HK-2 (cell line): ENCODE data around the gene MYL4.
"Not testable (repeated sequence)": the region's sequence is repeated elsewhere in the genome, so short reads cannot be mapped to it uniquely, and the experiment has no call there.

Experiments
- DNase-seq: peaks from one replicate; pipeline ENCODE4 v3.0.0-alpha.2; 2018; ENCODE audit not compliant: unreplicated experiment

Gene MYL4

DNA sequence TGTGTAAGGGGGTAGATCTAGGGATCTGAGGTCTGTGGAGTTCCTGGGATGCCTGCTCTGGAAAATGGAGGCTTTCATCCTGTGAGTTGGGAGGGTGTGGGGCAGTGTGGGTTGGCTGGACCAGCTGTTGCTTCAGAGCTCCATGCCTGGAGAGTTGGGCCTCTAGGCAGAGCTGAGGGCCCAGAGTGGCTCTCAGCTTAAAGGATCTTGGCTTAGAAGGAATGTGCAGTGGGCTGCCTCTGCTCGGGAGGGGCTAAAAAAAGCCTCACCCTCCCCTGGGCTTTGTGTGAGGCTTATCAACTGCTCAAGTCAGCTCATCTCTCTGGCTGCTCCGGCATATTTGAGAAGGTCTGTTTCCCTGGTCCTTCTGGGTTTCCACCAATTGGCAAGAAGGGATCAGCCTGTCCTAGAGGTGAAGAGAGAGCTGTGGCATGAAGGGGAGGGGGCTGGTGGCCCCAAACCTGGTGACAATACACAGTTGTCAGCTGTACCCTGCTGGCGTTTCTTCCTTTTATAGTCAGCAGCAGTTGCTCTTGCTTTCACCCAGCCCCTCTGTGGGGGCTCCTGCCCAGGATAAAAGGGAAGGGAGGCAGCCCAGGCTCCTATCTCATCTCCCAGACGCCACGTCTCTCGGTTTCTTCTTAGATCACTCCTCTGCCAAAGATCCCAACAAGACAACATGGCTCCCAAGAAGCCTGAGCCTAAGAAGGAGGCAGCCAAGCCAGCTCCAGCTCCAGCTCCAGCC lies at the start of gene MYL4:
TSS of gene MYL4 (plus strand) at position 605 of the 745 bp plus-strand sequence. CDS start at position 680, 75 bp downstream.
- DNase-seq, result no peak

DNA sequence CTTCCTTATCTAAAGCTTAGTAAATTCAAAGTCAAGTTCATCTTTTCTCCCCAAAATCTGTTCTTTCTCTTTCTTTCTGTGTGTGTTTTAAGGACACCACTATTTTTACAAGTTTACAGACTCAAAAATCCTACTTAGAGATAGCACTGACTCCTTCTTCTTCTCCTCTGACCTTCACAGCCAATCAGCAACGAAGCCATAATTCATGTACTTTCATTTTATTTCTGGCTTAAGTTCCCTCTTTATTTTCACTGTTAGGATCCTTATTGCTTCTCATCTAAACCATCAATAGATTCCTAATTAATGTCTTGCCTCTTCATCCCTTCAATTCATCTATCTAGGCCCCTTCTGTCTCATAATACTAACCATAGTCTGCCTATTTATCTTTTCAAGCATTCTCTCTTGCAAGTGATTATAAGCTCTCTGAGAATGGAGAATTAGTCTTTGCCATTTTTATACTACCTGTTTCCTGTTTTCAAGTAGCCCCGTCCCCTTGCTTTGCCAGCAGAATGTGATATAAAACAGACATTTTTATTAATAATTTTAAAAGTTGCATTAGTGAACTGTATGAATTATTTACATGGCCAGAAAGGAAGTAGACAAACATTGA lies 47.0 kb upstream of the MYL4 start:
- no peak for DNase-seq

DNA sequence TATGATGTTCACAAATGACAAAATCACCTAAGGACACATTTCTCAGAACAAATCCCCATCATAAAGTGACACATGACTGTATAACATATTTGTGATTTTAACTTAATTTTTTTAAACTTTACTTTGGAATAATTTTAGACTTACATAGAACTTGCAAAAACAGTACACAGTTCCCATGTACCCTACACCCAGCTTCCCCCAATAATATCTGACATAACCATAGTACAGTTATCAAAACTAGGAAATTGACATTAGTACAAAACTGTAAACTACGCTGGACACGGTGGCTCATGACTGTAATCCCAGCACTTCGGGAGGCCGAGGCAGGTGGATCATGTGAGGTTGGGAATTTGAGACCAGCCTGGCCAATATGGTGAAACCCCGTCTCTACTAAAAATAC lies 44.9 kb upstream of the MYL4 start:
- DNase-seq, result no peak

DNA sequence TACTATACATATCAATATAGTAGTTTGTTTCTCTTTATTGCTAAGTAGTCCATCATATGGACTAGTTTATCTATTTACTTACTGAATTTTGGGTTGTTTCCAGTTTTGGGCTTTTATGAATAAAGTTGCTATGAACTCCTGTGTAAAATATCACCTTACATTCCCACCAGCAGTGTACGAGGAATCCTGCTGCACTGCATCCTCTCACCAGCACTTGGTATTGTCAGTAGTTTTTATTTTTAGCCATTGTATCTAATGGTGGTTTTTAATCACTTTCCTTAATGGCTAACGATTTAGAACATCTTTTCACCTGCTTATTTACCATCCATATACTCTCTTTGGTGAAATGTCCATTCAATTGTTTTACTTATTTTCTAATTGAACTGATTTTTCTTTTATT lies 44.0 kb upstream of the MYL4 start:
- DNase-seq, result no peak

DNA sequence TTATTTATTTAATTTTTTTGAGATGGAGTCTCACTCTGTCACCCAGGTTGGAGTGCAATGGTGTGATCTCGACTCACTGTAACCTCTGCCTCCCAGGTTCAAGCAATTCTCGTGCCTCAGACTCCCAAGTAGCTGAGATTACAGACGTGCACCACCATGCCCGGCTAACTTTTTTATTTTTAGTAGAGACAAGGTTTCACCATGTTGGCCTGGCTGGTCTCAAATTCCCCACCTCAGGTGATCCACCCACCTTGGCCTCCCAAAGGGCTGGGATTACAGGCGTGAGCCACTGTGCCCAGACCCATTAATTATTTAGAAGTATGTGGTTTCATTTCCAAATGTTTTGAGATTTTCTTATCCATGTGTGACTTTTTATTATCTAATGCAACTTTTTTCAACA lies 42.3 kb upstream of the MYL4 start:
- DNase-seq, result not testable (repeated sequence)

DNA sequence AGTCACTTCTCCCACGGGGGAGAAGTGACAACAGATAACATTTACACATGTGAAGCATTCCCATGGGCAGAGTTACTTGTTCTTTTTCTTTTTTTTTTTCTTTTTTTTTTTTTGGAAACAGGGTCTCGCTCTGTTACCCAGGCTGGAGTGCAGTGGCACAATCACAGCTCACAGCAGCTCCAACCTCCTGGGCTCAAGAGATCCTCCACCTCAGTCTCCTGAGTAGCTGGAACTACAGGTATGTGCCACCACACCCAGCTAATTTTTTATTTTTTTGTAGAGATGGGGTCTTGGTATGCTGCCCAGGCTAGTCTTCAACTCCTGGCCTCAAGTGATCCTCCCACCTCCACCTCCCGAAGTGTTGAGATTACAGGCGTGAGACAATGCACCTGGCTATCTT lies 40.3 kb upstream of the MYL4 start:
- not testable (repeated sequence) for DNase-seq

DNA sequence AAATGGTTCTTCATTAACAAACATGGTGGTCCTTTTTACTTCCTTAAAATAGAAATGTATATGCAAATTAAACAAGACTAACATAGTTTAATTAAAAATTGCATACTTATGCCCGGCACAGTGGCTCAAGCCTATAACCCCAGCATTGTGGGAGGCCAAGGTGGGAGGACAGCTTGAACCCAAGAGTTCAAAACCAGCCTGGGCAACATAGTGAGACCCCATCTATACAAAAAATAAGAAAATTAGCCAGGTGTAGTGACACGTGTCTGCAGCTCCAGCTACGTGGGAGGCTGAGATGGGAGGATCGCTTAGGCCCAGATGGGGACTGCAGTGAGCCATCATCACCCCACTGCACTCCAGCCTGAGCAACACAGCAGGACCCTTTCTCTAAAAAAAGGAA lies 38.4 kb upstream of the MYL4 start:
- DNase-seq, result no peak

DNA sequence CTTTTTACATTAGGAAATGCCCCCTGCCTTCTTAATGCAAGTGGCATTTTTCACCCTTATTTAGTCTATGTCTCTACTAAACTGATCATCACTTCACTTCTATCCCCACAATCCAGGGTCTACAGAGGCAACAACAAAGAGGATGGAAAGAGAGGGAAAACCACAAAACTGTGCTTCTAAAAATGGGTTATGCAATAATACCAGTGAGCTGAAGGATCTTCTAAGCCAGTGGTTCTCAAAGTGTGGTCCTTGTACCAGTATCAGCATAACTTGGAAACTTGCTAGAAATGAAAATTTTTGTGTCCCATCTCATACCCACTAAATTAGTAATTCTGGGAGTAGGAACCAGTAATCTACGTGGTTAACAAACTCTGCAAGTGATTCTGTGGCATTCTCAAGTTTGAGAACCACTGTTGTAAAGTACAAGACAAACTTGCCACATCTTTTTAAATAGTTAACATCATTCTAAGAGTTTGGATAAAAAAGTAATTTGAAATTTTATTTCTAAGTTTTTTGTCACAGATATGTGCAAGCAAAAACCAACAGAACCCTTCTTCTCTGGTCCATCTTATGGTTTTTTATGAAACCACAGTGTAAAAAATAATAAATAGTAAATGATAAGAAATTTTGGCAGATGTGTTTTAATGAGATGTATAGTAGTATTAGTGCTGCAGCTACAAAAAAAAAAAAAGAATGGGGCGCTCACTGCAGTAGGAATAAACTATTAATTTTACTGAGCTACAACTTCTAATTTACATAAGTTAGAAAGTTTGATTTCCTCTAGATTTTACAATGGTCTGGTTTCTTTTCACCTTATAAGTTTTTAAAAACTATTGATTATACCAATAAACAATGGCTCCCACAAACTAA lies 36.2 kb upstream of the MYL4 start:
- no peak for DNase-seq

DNA sequence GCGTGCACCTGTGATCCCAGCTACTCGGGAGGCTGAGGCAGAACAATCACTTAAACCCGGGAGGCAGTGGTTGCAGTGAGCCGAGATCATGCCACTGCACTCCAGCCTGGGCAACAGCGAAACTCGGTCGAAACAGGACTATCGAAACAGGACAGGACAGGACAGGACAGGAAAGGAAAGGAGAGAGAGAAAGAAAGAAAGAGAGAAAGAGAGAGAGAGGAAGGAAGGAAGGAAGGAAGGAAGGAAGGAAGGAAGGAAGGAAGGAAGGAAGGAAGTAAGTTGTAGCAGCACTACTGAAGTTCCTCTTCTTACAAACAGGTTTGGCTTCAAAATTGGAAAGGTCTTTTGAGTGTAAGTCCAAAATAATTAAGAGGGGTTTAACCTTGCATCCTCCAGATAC lies 34.3 kb upstream of the MYL4 start:
- not testable (repeated sequence) for DNase-seq

DNA sequence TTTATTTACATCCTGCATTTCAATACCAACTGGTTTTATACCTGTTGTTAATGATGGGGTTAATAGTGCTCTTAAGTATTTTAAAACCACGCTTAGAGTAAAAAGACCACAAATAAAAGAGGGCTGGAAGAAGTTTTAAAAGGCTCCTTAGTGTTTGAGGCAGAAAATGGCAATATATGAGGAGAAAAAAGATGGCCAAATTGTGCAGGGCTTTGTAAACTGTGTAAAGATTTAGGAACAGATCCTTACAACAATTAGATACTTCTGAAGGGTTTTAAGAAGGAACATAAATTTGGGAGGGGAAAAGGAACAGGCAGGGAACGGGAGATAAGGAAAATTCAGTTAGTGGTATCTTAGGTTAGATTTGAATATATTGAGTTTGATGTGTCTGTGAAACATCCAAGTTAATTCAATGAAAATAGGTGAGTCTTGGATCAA lies 32.7 kb upstream of the MYL4 start:
- no peak for DNase-seq

DNA sequence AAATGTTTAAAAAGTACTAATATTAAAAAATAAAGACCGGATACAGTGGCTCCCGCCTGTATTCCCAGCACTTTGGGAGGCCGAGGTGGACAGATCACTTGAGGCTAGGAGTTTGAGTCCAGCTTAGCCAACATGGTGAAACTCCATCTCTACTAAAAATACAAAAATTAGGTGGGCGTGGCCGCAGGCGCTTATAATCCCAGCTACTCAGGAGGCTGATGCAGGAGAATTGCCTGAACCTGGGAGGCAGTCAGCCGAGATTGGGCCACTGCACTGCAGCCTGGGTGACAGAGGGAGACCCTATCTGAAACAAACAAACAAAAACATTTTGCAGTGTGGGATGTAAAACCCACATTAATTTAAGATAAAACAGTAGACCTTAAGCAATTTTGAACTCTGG lies 31.9 kb upstream of the MYL4 start:
- no peak for DNase-seq

DNA sequence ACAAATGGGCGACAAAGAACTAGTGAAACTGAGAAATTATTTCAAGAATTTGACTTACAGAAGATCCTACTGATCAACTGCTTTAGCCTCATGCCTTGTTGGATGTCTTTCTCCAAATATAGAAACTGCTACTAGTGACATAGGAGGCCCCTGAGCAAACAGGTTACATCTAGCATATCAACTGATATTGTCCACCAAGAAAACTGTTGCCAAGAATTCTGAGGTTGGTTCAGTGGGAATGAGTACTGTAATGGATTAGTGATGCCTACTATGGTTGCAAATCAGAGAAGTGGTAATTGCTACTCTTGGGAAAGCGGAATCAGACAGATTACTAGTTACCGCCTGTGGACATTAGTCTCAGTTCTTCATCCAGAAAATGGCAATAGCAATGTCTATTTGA lies 30.0 kb upstream of the MYL4 start:
- no peak for DNase-seq

DNA sequence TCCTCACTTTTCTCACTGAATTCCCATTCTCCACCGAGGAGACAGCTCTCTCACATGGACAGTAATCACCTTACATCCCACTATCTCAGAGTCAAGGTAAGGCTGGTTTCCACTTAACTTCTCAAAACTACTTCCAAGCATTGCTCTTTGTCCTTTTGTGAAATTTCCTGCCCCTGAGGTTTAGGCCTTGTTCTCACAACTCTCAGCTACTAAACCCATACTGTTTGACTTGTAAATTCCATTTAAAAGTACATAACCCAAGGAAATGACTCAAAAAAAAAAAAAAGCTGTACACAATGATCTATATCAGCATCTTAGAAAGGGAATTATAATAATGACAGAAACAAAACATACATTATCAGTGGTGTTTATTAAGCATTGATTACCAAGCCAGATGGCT lies 28.8 kb upstream of the MYL4 start:
- no peak for DNase-seq

DNA sequence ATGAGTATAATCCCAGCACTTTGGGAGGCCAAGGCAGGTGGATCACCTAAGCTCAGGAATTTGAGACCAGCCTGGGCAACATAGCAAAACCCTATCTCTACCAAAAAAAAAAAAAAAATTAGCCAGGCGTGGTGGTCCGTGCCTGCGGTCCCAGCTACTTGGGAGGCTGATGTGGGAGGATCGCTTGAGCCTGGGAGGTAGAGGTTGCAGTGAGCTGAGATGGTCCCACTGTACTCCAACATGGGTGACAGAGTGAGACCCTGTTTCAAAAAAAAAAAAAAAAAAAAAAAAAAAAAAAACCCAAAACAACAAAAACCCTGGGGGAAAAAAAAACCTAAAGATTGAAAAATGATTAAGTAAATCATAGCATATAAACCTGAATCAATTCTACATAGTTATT lies 28.2 kb upstream of the MYL4 start:
- not testable (repeated sequence) for DNase-seq

DNA sequence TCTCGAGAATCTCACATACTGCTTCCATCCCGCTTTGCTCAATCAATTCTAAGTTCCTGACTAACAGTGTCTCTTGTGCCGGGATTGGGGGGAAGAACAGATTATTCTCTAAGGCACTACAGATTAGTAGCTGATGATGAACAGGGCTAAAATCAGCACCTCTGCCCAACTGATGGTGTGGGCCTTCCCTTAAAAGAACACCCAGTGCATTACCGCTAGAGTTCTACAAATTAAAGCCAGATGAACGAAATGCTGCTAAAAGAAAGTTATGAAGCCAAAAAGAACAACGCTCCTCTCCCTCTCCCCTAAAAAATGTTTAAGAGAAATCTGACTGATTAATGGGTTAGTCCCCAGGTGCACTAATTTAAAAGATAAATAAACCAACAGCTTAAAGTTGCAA lies 24.5 kb upstream of the MYL4 start:
- no peak for DNase-seq

DNA sequence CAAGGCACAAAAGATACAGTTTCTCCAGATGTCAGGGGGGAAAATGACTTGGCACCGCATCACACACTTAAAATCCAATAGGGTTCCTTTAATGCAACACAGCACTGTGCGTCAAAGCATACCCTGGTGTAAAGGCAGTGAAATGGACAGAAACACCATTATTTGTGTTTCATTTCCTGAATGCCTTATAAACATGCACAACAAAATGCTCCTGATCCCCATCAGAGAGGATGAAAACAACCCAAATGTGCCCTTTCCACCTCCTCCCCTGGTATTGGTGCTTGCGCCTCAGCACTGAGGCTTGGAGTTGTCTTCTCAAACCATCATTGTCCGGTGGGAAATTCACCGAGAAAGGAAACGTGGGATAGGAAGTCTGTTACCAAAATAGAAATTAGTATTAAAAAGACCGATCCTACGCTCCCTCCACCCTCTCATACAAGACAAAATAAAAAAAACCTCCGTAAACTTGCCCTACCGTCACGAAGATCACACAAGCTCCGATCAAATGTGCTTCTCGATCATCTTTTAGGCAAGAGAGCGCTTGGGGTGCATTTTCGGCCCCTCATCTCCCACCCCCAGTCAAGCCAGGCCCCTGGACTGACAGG lies 20.8 kb upstream of the MYL4 start:
- DNase-seq, result no peak

DNA sequence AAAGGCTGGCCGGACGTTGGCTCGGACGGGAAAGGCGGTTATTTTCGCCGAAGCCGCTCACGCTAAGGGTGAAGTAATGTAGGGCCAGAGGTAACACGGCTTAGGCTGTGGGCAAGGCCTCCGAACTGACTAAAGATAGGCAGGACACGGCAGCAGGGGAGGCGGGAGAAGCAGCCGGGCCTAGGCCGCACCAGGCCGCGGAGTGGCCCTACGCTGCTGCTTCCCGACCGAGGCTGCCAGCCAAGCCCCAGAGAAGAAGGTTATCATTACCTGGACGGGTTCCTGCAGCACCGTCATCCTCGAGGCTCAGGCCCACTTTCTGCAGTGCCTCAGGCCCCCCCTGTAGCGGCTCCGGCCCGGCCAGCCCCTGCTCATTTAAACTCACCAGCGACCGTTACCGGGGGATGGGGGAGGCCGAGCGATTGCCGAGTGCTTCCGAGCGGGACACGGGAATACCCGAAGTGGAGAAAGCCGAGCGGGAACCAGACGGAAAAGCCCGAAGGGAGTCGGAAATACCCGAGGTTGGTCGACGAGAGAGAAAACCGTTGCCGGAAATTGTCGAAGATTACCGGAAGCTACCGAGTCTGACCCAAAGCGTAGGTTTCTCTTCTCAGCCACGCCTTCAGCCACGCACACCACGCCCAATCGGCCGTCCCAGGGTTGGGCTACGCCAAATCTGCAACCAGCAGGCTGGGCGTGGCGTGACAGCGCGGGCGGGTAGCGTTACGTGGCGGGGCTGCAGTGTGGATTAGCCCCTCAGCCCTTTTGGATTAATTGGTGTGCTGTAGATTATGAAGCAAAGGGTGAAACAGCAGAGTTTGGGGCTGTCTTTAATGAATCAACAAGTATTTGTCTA lies 20.0 kb upstream of the MYL4 start, which contains the start of gene CDC27:
TSS of gene CDC27 (minus strand) at position 420 of the 856 bp plus-strand sequence. CDS start at position 297, 123 bp downstream.
- peak; percentile 100 for DNase-seq

DNA sequence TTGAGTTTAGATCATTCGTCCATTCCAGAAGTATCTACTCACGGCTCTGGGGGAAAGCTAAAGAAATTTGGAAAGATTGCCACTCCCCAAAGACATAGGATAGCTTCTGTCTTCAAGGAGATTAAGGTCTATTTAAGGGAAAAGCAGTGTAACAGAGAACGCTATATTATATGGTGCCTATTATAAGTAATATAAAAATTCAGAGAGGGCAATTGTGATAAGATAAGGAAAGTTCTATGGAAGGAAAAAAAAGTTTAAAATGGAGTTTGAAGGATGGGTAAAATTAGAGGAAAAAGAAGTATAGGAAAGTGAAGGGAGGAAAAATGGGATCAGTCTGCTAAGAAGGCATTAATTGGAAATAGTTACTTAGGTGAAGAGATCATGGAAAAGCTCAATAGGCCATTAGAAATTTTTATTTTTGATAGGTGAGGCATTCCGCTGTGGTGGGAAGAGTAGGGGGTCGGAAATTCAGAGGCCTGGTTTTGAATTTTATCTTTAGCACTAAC lies 19.4 kb upstream of the MYL4 start:
- DNase-seq, result no peak

DNA sequence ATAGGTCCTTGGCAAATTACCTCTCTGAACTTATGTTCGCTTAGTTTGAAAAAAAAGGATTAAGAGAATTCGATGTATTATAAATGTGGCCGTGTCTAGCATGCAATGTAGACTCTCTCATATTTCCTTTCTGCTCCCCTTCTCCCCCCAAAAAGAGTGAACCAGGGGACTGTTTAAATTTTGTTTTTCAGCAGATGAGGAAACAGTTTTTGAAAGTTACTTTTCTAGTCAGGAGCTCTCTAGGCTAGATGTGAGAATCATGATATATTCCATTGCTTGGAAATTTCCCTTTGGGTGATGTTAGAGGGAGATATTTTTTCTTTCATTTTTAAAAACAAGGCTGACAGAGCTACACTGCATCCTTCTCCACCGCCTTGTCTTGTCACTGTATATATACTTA lies 18.9 kb upstream of the MYL4 start:
- DNase-seq, result no peak

DNA sequence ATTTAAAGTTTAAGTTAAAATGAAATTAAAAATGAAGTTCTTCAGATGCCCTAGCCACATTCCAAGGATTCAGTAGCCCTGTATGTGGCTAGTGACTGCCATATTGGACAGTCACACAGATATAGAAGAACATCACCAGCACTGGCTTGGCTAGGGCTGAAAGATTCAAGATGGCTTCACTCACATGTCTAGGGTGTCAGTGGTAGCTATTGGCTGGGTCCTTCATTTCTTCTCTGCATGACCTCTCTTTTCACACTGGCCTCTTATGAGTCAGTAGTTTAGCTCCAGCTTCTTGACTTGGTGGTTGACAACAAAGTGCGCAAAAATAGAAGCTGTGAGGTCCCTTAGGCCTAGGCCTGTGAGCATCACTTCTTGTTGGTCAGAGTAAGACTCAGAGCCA lies 18.4 kb upstream of the MYL4 start:
- no peak for DNase-seq

DNA sequence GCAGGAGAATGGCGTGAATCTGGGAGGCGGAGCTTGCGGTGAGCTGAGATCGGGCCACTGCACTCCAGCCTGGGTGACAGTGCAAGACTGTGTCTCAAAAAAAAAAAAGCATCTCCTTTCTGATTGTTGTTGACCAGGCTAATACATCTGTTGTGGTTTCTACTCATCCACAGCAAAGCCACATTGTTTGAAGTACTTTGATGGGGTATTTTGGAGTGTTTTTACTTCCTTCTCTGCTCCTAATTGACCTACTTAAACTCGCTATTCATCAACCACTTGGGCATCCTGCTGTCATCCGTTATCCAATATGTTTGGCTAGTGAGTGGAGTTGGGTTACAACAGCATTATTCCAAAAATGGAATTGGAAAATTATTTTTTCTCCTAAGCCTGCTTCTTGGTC lies 16.6 kb upstream of the MYL4 start:
- no peak for DNase-seq
